ENCODE results near the gene FAM216B. TPM values are rescaled to one million over a fixed set of nuclear protein-coding genes. Genes with fewer than 3 reads are reported as not detected.

Gene FAM216B
- polyA plus RNA-seq (2013, experiment 1 of 2) = not detected
- not detected for polyA plus RNA-seq (2013, experiment 2 of 2)

DNA sequence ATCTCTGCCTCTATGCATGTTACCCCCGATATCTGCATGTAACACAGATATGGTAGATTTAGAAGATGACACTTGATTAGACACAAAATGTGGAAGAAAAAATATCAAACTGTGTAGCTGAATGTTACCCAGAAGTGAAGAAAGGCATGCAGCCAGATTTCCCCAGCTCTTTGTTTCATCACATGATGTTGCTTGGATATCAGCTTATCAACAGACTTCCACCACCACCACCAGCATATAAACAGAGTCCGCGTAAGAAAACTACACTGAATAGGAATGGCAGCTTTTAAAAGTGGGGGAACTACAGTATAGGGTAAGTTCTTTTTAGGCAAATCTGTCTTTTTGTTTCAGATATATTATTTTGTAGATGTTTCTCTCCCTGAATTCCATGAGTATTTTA lies at the start of gene FAM216B:
TSS of gene FAM216B (plus strand) at position 233 of the 400 bp plus-strand sequence. CDS start 2,484 bp downstream, outside the sequence.
- no peak within 1 kb of the TSS for H4K8ac ChIP-seq (ENCODE audit: low read depth, low read length)
- no peak within 1 kb of the TSS for H3K4ac ChIP-seq (ENCODE audit: low read length)
- no peak within 1 kb of the TSS for H2AK5ac ChIP-seq (ENCODE audit: low read depth, low read length)
- no peak within 1 kb of the TSS for H2AFZ ChIP-seq (ENCODE audit: low read length)
- no peak within 1 kb of the TSS for H3K23ac ChIP-seq (ENCODE audit: low read depth, low read length, poor library complexity)
- H3K4me3 ChIP-seq (ENCODE audit: low read length in 2 of 2) = no peak within 1 kb of the TSS
- WGBS, 2 donors (ENCODE audit: extremely low coverage in 2 of 2, insufficient read length in 2 of 2, insufficient replicate concordance in 1 of 2) = no CpG with 5 or more reads among the region's 3 CpGs
- H3K27me3 ChIP-seq (ENCODE audit: control insufficient read depth in 3 of 3, insufficient read depth in 3 of 3, low read depth in 1 of 3, low read length in 3 of 3) = no peaks in the 10 kb centered on the region
- no peaks in the 10 kb centered on the region for H3K79me1 ChIP-seq (ENCODE audit: low read depth, low read length)
- H3K9ac ChIP-seq (ENCODE audit: low read depth, low read length, poor library complexity) = no peak within 1 kb of the TSS
- H3K36me3 ChIP-seq (replicated peaks in 1 of 2; ENCODE audit: control insufficient read depth in 2 of 2, insufficient read depth in 2 of 2, low read length in 2 of 2) = no peaks in the 10 kb centered on the region
- no peaks in the 10 kb centered on the region for H3K4me1 ChIP-seq (ENCODE audit: control insufficient read depth in 2 of 2, insufficient read depth in 1 of 2, low read depth in 1 of 2, low read length in 2 of 2)
- no peak within 1 kb of the TSS for H2BK120ac ChIP-seq (ENCODE audit: low read depth, low read length)
- no peak within 1 kb of the TSS for H3K27ac ChIP-seq (replicated peaks; ENCODE audit: low read length)
- no peak within 1 kb of the TSS for H2BK15ac ChIP-seq (ENCODE audit: low read length)
- no peak within 1 kb of the TSS for H3K18ac ChIP-seq (ENCODE audit: low read length)
- no peak within 1 kb of the TSS for H3K14ac ChIP-seq (ENCODE audit: low read length)
- no peak within 1 kb of the TSS for H2BK5ac ChIP-seq (ENCODE audit: low read length)
- no peak within 1 kb of the TSS for H3K4me2 ChIP-seq (ENCODE audit: insufficient read depth, low read length, poor library complexity, severe bottlenecking)
- H4K91ac ChIP-seq (ENCODE audit: low read depth, low read length, poor library complexity) = no peak within 1 kb of the TSS
- no peak within 1 kb of the TSS for H2BK12ac ChIP-seq (ENCODE audit: low read length)
- DNase-seq (ENCODE audit: low spot score) = no peak
- no peaks in the 10 kb centered on the region for H3K9me3 ChIP-seq (replicated peaks in 1 of 2; ENCODE audit: control insufficient read depth in 2 of 2, insufficient read depth in 1 of 2, low read depth in 1 of 2, low read length in 2 of 2)

GRCh38 chr13:42732073-42732472 lies 49.3 kb upstream of the FAM216B start:
- Histone ChIP-seq H2BK5ac (ENCODE audit: low read length) (no peak overlapping the region), H3K4ac (ENCODE audit: low read length) (no peak overlapping the region), H3K27ac (replicated peaks; ENCODE audit: low read length) (no peak overlapping the region), H4K91ac (ENCODE audit: low read depth, low read length, poor library complexity) (no peak overlapping the region), H3K4me1 (ENCODE audit: control insufficient read depth in 2 of 2, insufficient read depth in 1 of 2, low read depth in 1 of 2, low read length in 2 of 2) (peaks cover 0 to 3% of the 10 kb centered on the region in 2 donors), H3K36me3 (replicated peaks in 1 of 2; ENCODE audit: control insufficient read depth in 2 of 2, insufficient read depth in 2 of 2, low read length in 2 of 2) (no peaks in the 10 kb centered on the region), H3K9ac (ENCODE audit: low read depth, low read length, poor library complexity) (no peak overlapping the region), H3K4me3 (ENCODE audit: low read length in 2 of 2) (no peak overlapping the region), H3K14ac (ENCODE audit: low read length) (no peak overlapping the region), H2BK12ac (ENCODE audit: low read length) (no peak overlapping the region), H3K9me3 (replicated peaks in 1 of 2; ENCODE audit: control insufficient read depth in 2 of 2, insufficient read depth in 1 of 2, low read depth in 1 of 2, low read length in 2 of 2) (no peaks in the 10 kb centered on the region), H3K23ac (ENCODE audit: low read depth, low read length, poor library complexity) (no peak overlapping the region), H2BK15ac (ENCODE audit: low read length) (no peak overlapping the region), H2BK120ac (ENCODE audit: low read depth, low read length) (no peak overlapping the region), H3K79me1 (ENCODE audit: low read depth, low read length) (no peaks in the 10 kb centered on the region), H3K18ac (ENCODE audit: low read length) (no peak overlapping the region), H4K8ac (ENCODE audit: low read depth, low read length) (no peak overlapping the region), H2AK5ac (ENCODE audit: low read depth, low read length) (no peak overlapping the region), H2AFZ (ENCODE audit: low read length) (no peak overlapping the region), H3K27me3 (ENCODE audit: control insufficient read depth in 3 of 3, insufficient read depth in 3 of 3, low read depth in 1 of 3, low read length in 3 of 3) (no peaks in the 10 kb centered on the region), H3K4me2 (ENCODE audit: insufficient read depth, low read length, poor library complexity, severe bottlenecking) (no peak overlapping the region)
- no peak for DNase-seq (ENCODE audit: low spot score)

DNA sequence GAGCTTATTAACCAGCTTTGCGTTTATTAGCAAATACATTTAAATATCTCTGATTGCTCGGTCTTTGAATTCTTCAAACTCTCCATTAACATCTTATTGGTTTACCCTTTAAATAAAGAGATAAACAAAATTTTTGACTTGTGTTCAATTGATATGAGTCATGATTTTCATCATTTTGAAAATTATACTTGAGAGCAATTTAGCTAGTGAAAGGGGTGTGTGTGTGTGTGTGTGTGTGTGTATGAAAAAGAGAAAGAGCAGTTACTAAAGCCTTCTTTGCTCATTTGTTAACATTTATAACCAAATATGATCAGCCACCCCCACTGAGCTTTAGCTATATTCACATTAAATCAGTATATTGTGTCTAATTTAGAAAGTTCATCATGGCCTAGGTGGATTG lies 48.3 kb upstream of the FAM216B start:
- Histone ChIP-seq H3K27me3 (ENCODE audit: control insufficient read depth in 3 of 3, insufficient read depth in 3 of 3, low read depth in 1 of 3, low read length in 3 of 3) (no peaks in the 10 kb centered on the region), H3K36me3 (replicated peaks in 1 of 2; ENCODE audit: control insufficient read depth in 2 of 2, insufficient read depth in 2 of 2, low read length in 2 of 2) (no peaks in the 10 kb centered on the region), H4K91ac (ENCODE audit: low read depth, low read length, poor library complexity) (no peak overlapping the region), H3K4me1 (ENCODE audit: control insufficient read depth in 2 of 2, insufficient read depth in 1 of 2, low read depth in 1 of 2, low read length in 2 of 2) (peaks cover 0 to 3% of the 10 kb centered on the region in 2 donors), H2BK120ac (ENCODE audit: low read depth, low read length) (no peak overlapping the region), H3K79me1 (ENCODE audit: low read depth, low read length) (no peaks in the 10 kb centered on the region), H4K8ac (ENCODE audit: low read depth, low read length) (no peak overlapping the region), H3K18ac (ENCODE audit: low read length) (no peak overlapping the region), H2BK15ac (ENCODE audit: low read length) (no peak overlapping the region), H3K4me3 (ENCODE audit: low read length in 2 of 2) (no peak overlapping the region), H2AK5ac (ENCODE audit: low read depth, low read length) (no peak overlapping the region), H3K23ac (ENCODE audit: low read depth, low read length, poor library complexity) (no peak overlapping the region), H2BK12ac (ENCODE audit: low read length) (no peak overlapping the region), H3K4me2 (ENCODE audit: insufficient read depth, low read length, poor library complexity, severe bottlenecking) (no peak overlapping the region), H3K9ac (ENCODE audit: low read depth, low read length, poor library complexity) (no peak overlapping the region), H2AFZ (ENCODE audit: low read length) (no peak overlapping the region), H3K9me3 (replicated peaks in 1 of 2; ENCODE audit: control insufficient read depth in 2 of 2, insufficient read depth in 1 of 2, low read depth in 1 of 2, low read length in 2 of 2) (no peaks in the 10 kb centered on the region), H3K27ac (replicated peaks; ENCODE audit: low read length) (no peak overlapping the region), H2BK5ac (ENCODE audit: low read length) (no peak overlapping the region), H3K4ac (ENCODE audit: low read length) (no peak overlapping the region), H3K14ac (ENCODE audit: low read length) (no peak overlapping the region)
- no CpG with 5 or more reads among the region's 2 CpGs for WGBS, 2 donors (ENCODE audit: extremely low coverage in 2 of 2, insufficient read length in 2 of 2, insufficient replicate concordance in 1 of 2)
- DNase-seq (ENCODE audit: low spot score) = no peak

DNA sequence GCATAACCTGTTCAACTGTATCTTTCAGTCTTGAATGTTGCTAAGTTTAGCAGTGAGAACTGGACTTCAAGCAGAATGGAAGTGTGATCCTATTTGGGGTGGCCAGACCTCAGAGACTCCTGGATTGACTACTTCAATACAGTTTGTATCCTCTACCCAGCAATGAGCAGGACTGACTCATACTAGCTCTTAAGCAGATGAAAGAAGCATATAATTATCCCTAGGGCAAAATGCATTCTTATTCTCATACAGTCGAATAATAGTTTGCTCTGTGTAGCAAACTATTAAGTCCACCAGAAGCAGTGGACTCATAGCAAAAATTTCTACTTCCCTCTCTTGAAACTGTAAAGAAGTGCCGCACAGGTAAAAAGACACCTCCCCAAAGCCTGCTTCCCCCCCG lies 46.4 kb upstream of the FAM216B start:
- Histone ChIP-seq H3K14ac (ENCODE audit: low read length) (no peak overlapping the region), H2BK12ac (ENCODE audit: low read length) (no peak overlapping the region), H3K27me3 (ENCODE audit: control insufficient read depth in 3 of 3, insufficient read depth in 3 of 3, low read depth in 1 of 3, low read length in 3 of 3) (no peaks in the 10 kb centered on the region), H3K27ac (replicated peaks; ENCODE audit: low read length) (no peak overlapping the region), H3K4me3 (ENCODE audit: low read length in 2 of 2) (no peak overlapping the region), H3K36me3 (replicated peaks in 1 of 2; ENCODE audit: control insufficient read depth in 2 of 2, insufficient read depth in 2 of 2, low read length in 2 of 2) (no peaks in the 10 kb centered on the region), H3K18ac (ENCODE audit: low read length) (no peak overlapping the region), H3K9ac (ENCODE audit: low read depth, low read length, poor library complexity) (no peak overlapping the region), H2AK5ac (ENCODE audit: low read depth, low read length) (no peak overlapping the region), H3K9me3 (replicated peaks in 1 of 2; ENCODE audit: control insufficient read depth in 2 of 2, insufficient read depth in 1 of 2, low read depth in 1 of 2, low read length in 2 of 2) (no peaks in the 10 kb centered on the region), H2BK120ac (ENCODE audit: low read depth, low read length) (no peak overlapping the region), H3K4me1 (ENCODE audit: control insufficient read depth in 2 of 2, insufficient read depth in 1 of 2, low read depth in 1 of 2, low read length in 2 of 2) (peaks cover 0 to 3% of the 10 kb centered on the region in 2 donors), H2AFZ (ENCODE audit: low read length) (no peak overlapping the region), H3K4ac (ENCODE audit: low read length) (no peak overlapping the region), H3K79me1 (ENCODE audit: low read depth, low read length) (no peaks in the 10 kb centered on the region), H2BK15ac (ENCODE audit: low read length) (no peak overlapping the region), H3K4me2 (ENCODE audit: insufficient read depth, low read length, poor library complexity, severe bottlenecking) (no peak overlapping the region), H4K8ac (ENCODE audit: low read depth, low read length) (no peak overlapping the region), H2BK5ac (ENCODE audit: low read length) (no peak overlapping the region), H3K23ac (ENCODE audit: low read depth, low read length, poor library complexity) (no peak overlapping the region), H4K91ac (ENCODE audit: low read depth, low read length, poor library complexity) (no peak overlapping the region)
- WGBS, 2 donors (ENCODE audit: extremely low coverage in 2 of 2, insufficient read length in 2 of 2, insufficient replicate concordance in 1 of 2) = no CpG with 5 or more reads among the region's 3 CpGs
- DNase-seq (ENCODE audit: low spot score) = no peak

Measured in neuronal stem cell (in vitro differentiated cells).